ENCODE measurements around the gene IKZF3.
"Not testable (repeated sequence)": the region's sequence is repeated elsewhere in the genome, so short reads cannot be mapped to it uniquely, and the experiment has no call there.

IKZF3 gene

GRCh38 chr17:39755554-39756379, 108.3 kb downstream of the IKZF3 start:
- DNase-seq (ENCODE audit: low spot score) = no peak

GRCh38 chr17:39754958-39755553, 109.1 kb downstream of the IKZF3 start:
- DNase-seq (ENCODE audit: low spot score) = peak; percentile 22

- DNase-seq (ENCODE audit: low spot score) = peak; percentile 98
Measured at GRCh38 chr17:39754161-39754957, 109.8 kb downstream of the IKZF3 start.

- DNase-seq (ENCODE audit: low spot score) = peak; percentile 58
Measured at GRCh38 chr17:39753514-39754160, 110.5 kb downstream of the IKZF3 start.

- DNase-seq (ENCODE audit: low spot score) = no peak
Measured at GRCh38 chr17:39752241-39752881, 111.8 kb downstream of the IKZF3 start.

- no peak for DNase-seq (ENCODE audit: low spot score)
Measured at GRCh38 chr17:39751637-39752036, 112.5 kb downstream of the IKZF3 start.

GRCh38 chr17:39751016-39751543, 113.0 kb downstream of the IKZF3 start:
- DNase-seq (ENCODE audit: low spot score) = no peak

- DNase-seq (ENCODE audit: low spot score) = no peak
Measured at GRCh38 chr17:39750131-39751015, 113.7 kb downstream of the IKZF3 start.

- not testable (repeated sequence) for DNase-seq (ENCODE audit: low spot score)
Measured at GRCh38 chr17:39748444-39749034, 115.6 kb downstream of the IKZF3 start.

GRCh38 chr17:39747745-39748144, 116.4 kb downstream of the IKZF3 start:
- no peak for DNase-seq (ENCODE audit: low spot score)

GRCh38 chr17:39746145-39746461, 118.0 kb downstream of the IKZF3 start:
- no peak for DNase-seq (ENCODE audit: low spot score)

GRCh38 chr17:39745335-39746144, 118.6 kb downstream of the IKZF3 start:
- DNase-seq (ENCODE audit: low spot score) = no peak

- no peak for DNase-seq (ENCODE audit: low spot score)
Measured at GRCh38 chr17:39744836-39745215, 119.3 kb downstream of the IKZF3 start.

- DNase-seq (ENCODE audit: low spot score) = no peak
Measured at GRCh38 chr17:39744075-39744835, 119.9 kb downstream of the IKZF3 start.

GRCh38 chr17:39742856-39743436, 121.2 kb downstream of the IKZF3 start:
- no peak for DNase-seq (ENCODE audit: low spot score)

GRCh38 chr17:39742126-39742855, 121.8 kb downstream of the IKZF3 start:
- no peak for DNase-seq (ENCODE audit: low spot score)

- DNase-seq (ENCODE audit: low spot score) = peak; percentile 34
Measured at GRCh38 chr17:39740357-39741111, 123.6 kb downstream of the IKZF3 start.

Measured in AG08395 (cell line).